GM19023 (cell line): Measurements from ENCODE around the gene USF3.

Experiments used
- ATAC-seq: cut with Tn5 transposase; IDR thresholded peaks from one replicate; pipeline ENCODE4 v1.9.1; 2021; ENCODE audit warnings: mild to moderate bottlenecking, moderate library complexity; ENCODE audit not compliant: unreplicated experiment

The USF3 gene

GRCh38 chr3:113695786-113696645, at the start of gene USF3:
Gene USF3, minus strand, starts transcription at chr3:113696642. Its CDS starts 21,764 bp downstream, at chr3:113674878.
- ATAC-seq, result peak; percentile 63

DNA sequence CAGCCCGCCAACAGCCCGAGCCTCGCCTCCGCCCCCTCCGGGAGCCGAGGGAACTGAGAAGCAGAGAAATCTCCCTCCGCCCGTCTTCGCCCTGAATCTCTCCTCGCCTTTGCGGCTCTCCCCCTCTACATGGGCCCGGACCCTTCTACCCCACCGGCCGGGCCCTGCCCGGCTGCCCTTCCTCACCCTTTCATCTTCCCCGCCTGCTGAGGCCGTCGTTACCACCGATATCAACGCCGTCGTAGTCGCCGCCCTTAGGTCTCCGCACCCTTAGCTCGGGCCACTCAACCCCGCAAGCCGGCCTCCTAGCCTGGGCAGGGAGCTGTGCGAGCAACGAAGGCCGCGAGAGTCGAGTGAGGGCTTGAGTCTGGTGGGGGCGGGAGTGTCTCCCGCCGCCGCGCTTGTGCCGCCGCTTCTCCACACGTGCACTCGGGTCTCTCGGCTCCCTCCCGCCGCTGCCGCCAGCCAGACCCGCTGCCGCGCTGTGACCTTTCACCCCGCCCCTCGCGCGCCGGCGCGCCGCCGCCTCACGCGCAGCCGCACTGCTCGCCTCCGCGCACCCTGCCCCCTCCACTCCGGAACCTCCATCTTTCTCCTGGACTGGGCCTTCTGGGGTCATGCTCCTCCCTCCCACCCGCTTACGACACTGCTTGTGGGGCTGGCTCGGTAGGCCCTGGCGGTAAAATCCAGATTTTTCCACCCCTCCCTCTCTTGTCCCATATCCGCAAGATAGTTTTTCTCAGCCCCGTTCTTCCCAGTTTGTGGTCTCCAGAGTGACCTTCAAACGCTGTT, 49.5 kb upstream of the USF3 start, which contains the start of gene NAA50:
Gene NAA50 (minus strand): TSS at position 494 of the 792 bp plus-strand sequence. CDS start 300 bp downstream, at position 194.
- peak; percentile 59 for ATAC-seq

GRCh38 chr3:113744941-113745755, 48.7 kb upstream of the USF3 start:
- ATAC-seq, result peak; percentile 53

DNA sequence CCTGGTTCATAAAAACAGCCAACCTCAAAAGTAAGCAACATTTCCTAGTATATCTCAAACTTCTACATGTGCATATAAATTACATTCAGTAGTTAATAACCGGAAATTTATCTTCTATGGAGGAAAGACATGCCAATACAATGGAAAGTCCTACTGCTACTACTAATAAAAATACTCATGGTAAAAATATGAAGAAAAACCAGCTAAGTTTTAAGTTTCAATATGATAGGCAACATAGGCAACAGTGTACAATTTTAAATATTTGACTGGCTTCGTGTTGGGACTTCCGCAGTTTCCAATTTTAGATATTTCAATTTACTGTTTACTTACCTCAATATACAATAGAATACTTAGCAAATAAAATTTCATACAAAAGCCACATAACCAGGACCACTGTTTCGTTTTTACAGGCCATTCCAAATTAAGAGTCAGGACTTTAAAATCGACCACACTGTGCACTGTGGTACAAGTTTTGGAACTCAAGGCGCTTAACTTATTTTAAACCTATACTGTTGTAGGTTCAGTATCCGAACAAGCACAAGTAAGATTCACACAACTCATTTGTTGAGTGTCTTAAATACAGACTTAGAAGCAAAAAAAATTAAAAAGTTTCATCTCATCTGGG, 46.7 kb upstream of the USF3 start:
- no peak for ATAC-seq

DNA sequence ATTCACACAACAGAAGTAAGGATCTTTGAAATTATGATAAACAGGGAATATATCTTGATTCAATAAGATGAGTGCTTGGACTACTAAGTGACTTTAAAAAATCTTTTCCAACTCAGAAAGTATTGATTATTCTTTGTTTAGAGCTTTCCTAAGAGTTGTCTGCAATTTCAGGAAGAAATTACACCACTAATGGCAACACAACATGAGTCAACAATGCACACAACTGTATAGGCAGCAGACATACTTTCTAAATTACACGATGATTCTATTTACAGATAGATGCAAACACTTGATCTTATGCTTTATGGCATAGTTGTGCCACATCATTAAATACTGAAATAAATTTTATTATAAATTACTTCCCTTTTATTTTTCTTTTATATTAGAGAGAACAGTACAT, 45.2 kb upstream of the USF3 start:
- ATAC-seq, result no peak

- ATAC-seq, result no peak
Measured at GRCh38 chr3:113741086-113741485, 44.6 kb upstream of the USF3 start.

GRCh38 chr3:113736548-113737089, 40.2 kb upstream of the USF3 start:
- peak; percentile 58 for ATAC-seq

DNA sequence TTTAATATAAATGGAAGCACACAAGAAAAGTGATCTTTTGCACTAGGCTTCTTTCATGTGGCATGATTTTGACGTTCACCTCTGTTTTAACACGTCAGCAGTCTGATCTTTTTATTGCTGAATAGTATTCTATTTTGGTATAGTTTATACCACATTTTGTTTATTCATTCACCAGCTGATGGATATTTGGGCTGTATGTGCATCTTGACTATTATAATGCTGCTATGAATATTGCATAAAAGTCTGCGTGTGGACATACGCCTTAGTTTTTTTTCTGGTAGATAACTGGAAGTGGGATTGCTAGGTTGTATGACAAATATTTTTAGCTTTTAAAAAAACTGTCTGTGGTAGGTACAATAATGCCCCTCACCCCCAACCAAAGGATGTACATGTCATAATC, 35.3 kb upstream of the USF3 start:
- no peak for ATAC-seq

DNA sequence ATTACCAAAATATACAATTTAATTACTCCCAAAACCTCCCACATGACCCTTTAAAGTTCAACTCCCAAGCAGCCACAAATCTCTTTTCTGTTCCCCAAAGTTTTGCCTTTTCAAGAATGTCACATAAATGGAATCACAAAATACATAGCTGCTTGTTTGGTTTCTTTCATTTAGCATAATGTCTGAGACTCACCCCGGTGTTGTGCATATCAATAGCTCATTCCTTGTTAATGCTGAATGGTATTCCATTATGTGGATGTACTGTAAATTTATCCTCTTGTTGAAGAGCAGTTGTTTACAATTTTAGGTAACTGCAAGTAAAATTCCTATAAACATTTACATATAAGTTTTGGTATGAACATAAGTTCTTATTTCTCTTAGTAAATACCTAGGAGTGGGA, 34.1 kb upstream of the USF3 start:
- ATAC-seq, result no peak

DNA sequence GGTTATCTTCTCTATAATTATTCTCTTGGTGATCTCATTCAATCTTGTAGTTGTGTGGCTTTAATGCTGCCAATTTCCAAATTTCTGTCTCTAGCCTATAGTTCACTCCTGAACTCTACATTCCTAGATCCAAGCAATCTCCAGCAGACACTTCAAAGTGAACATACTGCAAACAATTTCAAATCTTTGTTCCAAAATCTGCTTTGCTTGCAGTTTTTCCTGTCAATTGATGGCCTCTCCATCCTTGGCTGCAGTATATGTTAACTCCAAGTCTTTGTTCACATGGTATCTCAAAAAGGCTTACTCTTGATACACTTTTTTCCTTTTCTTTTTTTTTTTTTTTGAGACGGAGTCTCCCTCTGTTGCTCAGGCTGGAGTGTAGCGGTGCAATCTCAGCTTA, 32.2 kb upstream of the USF3 start:
- no peak for ATAC-seq

- ATAC-seq, result no peak
Measured at GRCh38 chr3:113721636-113722035, 25.2 kb upstream of the USF3 start.

GRCh38 chr3:113719758-113720157, 23.3 kb upstream of the USF3 start:
- no peak for ATAC-seq

DNA sequence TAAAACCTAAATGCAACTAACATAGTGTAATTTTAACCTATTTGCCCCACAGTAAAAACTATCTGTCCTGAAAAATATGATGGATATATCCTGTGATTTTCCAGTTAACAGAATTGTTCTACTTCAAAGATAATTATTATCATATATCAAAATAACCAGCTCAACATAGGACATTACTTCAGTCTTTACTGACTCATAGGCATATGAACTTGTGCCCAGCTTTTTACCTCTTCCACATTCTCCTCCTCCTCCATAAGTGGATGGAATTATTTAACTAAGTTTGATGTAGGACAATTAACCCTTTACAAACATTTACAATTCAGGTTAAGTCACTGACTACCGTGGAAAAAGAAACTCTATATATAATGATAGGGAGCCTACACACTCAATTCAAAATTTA, 22.9 kb upstream of the USF3 start:
- ATAC-seq, result no peak

DNA sequence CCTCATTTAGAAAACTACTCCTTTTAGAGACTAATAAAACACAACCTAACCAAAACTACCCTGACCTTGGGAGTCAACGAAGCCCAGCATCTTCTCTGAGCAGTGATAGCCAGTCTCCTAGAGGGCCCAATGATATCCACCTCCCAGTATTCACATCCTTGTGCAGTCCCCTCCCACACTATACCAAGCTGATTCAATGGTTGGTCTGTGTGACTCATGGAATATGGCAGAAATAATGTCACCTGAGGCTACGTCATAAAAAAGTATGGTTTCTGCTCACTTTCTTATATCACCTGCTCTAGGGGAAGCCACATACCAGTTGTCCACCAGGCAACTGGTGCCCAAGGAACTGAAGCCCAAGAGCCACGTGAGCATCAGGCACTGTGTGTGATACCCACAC, 21.4 kb upstream of the USF3 start:
- no peak for ATAC-seq

GRCh38 chr3:113717308-113717707, 20.9 kb upstream of the USF3 start:
- ATAC-seq, result no peak

- no peak for ATAC-seq
Measured at GRCh38 chr3:113714702-113715101, 18.3 kb upstream of the USF3 start.

- no peak for ATAC-seq
Measured at GRCh38 chr3:113712129-113712528, 15.7 kb upstream of the USF3 start.

DNA sequence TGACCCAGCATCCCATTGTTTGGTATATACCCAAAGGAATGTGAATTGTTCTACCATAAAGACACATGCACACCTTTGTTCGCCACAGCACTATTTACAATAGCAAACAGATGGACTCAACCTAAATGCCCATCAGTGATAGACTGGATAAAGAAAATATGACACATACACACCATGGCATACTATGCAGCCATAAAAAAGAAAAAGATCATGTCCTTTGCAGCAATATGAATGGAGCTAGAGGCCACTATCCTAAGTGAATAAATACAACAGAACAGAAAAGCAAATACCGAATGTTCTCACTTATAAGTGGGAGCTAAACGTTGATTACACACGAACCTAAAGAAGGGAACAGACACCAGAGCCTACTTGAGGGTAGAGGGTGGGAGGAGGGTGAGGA, 11.4 kb upstream of the USF3 start:
- no peak for ATAC-seq

DNA sequence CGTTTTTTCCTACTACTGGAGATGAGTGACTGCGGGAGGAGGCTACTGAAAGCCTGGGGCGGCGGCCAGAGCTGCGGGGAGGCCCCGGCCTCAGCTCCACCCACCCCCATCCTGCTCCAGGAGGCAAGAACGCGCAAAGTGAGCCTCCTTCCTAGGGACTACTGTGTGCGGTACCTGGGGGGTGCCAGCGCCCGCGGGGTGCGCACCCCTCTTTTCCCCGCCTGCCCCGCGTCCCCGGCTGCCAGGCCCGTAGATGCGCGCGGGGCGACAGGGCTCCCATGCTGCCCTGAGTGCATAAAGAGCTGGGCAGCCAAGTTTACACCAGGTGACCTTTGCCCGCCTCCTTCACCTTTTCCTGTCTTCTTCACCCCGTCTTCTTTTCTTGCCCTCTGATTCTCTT, 2.5 kb upstream of the USF3 start:
- no peak for ATAC-seq

- ATAC-seq, result no peak
Measured at GRCh38 chr3:113698213-113698742, 1.8 kb upstream of the USF3 start.
